ENCODE data around the gene EXOC3.

Gene EXOC3

DNA sequence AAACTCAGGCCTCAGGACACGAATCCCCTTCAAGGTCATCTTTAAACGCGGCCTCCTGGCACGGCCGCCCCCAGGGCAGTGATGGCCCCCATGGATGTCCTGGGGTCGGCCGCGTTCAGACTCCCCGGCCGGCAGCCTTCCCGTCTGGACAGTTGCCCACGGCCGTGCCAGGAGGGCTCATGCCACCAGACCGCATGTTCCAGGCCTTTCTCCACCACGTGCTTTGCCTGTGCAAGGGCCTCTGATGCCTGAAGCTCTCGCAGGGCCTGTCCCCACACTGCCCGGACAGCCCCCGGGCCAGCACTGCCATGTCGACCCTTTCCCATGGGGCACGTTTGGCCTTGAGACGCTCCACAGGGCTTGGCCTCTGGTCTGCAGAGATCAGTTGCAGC lies 46.7 kb downstream of the EXOC3 start:
- no peak for DNase-seq

DNA sequence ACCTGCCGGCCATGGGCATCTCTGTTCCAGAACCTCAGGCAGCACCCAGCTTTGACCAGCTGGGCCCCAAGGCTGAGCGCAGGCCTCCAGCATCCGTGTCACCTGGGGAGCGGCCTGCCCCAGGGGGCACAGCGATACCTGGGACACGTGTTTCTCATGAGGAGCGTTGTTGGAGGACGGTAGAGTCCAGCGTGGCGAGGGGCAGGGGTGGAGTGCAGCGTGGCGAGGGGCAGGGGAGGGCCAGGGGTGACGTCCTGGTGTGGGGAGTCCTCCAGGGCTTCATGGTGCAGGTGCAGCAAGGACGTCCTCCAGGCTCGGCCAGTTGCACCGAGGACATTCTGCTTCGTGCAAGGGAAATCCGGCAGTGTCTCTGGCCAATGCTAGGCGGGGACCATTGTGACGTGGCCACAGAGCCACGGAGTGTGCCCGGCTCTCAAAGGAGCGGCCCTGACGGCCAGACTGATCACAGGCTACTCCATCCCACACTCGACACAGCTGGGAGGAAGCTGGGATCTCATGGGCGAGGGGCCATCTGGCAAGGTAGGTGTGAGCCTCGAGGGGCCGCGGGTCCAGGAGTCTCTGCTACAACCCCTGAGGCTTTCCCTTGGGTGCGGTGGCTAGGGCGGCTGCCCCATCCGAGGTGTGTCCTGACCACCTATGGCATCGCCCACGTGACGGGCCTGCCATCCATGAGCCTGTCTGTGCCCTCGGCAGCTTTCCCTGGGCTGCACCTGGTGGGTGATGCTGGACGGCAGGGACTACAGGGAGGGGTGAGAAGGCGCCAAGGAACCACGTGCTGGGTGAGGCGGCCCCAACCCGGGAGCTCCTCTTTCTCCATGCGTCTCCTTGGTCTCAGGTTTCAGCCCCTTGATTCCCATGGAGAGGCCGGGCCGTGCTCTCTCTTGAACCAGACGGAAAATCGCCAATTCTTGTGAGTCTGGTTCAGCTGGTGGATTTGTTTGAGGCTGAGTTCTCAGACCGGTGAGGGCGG lies 47.4 kb downstream of the EXOC3 start:
- DNase-seq = no peak

DNA sequence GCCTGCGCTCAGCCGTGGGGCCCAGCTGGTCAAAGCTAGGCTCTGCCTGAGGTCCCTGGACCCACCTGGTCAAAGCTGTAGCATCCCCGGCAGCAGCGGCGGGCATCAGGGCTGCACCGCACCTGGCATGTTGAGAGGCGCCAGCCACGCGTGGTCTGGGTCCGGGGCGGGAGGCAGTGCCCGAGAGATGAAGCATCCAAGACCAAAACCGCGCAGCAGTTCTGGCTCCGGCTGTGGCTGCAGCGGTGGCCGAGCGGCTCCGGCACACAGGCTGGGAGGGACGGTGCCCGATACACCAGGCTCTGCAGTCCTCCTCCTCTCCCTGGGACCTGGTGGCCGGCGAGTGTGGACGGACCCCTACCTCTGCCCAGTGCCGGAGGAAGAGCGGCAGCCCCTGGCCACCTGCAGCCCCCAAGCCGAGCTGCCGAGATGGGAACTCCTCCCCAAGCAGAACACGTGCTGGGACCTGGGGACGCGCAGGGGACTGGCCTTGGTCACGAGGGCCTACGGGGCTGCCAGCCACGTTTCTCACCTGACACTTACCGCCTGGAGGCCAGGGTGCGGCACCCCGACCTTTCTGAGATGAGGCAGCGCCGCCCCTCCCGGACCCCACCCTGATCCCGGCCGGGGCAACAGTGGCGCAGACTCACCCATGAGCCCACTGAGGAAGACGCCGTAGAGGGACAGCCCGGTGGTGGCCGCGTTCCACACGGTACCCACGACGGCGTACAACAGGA lies 48.3 kb downstream of the EXOC3 start:
- DNase-seq = no peak

DNA sequence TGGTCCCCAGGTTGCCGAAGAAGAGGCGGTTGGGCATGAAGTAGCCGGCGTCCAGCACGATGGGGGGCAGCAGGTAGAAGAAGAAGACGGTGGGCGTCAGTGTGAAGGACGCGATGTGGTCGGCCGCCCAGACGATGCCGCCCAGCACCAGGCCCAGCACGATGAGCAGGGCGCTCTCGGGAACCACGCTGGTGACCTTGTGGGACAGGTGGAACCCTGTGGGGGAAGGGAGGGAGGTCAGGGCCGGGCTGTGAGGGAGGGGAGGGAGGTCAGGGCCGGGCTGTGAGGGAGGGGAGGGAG lies 48.8 kb downstream of the EXOC3 start:
- DNase-seq = no peak

DNA sequence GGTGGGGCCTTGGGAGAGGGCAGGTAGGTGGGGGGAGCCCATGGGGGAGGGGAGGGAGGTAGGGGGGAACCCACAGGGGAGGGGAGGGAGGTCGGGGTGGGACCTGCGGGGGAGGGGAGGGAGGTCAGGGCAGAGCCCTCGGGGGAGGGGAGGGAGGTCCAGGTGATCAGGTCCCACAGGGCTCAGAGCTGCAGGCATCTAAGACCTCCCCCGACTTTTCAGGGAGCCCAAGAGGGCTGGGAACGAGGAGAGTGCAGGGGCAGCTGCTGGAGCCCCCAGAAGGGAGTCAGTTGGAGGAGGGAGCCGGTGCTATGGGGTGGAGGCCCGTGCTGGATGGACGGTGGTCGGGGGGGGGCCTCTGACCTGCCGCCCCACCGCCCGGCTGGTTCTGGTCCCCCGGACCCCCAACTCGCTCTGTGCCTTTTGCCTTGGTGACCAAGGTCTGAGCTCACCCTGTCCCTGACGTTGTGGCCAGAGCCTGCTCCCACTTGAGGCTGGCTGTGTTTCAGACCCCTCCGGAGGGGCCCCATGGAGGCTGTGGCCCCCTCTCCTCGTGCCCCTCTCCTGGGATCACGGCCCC lies 49.4 kb downstream of the EXOC3 start:
- no peak for DNase-seq

DNA sequence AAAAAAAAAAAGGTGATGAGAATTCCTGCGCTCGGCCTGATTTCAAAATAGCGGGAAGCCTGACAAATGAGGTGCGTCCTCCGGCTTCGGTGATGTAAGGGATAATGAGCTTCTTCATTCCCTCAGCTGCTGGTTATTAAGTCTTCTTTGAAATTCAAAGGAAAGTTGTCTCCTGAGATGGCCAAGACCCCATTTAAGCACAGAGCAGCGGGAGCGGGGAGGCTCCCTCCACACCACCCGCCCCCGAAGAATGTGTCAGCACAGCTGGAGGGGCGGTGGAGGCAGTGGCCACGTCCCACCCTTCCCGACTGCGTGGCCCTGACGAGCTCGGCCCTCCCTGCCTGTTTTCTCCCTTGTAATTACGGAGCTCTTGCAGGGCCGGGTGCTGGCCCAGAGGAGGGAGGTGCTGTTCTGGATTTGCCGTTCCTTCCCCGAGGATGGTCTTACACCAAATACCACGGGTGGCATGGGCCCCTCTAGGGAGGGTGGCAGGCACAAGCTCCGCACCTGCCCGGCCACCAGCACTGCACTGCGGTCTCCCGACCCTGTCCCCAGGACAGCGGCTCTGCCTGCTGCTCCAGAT lies 50.2 kb downstream of the EXOC3 start:
- DNase-seq = peak; percentile 70

DNA sequence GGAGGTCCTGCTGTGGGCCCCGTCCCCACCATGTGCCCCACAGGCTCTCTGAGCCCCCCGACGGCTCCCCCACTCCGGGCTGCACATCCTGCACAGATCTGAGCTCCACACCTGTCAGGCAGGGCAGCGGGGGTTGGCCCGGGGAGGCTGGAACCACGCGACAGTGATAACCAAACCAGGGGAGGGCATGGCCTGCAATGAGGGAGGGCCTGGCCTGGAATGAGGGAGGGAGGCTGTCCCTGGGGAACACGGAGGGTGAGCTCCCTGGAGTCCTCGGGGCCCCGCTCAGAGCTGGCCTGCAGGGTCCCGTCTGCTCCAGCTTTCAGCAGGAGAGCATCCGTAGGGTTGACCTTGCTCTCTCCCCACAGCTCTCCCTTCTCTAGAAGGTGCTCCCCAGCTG lies 50.8 kb downstream of the EXOC3 start:
- no peak for DNase-seq

DNA sequence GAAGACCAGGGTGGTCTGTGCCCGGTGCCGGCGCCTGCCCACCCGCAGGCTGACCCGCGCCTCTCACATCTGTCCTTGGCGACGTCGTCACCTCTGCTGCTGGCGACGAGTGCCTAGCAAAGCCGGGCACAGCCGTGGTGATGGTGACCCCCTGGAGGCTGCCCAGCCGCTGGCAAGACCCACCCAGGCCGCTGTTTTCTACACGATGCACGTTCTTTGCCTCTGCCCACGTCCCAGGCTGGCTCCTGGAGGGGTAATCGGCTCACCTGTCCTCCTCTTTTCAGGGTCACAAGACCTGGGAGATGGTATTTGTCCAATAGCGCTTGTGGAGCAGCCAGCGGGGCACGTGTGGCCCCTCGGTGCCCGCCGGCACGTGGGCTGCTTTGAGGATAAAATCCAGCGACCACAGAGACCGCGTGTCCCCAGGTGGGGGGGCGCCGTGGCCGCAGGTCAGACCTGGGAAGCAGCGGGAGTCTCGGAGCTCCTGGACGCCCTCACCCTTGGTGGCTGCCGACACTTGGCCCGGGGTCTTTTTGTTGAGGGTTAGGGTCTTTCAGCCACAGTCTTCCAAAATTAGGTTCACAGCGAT lies 51.8 kb downstream of the EXOC3 start:
- no peak for DNase-seq

DNA sequence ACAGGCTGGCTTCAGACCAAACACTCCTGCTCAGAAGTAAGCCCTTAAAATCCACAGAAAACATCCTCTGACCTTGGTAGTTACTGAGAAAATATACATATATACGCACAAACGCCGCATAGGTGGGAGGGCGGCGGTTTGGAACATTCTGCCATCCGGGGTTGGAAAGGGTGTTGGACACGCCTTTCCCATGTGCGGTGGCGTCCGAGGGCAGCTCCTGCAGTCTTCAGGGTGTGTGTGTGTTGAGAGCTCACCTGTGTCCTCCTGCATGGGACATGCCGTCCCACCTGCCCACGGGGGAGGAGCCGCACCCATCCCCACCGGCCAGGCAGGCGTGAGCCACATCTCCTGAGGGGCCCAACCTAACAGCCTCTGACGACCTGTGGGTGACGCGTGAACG lies 53.1 kb downstream of the EXOC3 start:
- DNase-seq = no peak

DNA sequence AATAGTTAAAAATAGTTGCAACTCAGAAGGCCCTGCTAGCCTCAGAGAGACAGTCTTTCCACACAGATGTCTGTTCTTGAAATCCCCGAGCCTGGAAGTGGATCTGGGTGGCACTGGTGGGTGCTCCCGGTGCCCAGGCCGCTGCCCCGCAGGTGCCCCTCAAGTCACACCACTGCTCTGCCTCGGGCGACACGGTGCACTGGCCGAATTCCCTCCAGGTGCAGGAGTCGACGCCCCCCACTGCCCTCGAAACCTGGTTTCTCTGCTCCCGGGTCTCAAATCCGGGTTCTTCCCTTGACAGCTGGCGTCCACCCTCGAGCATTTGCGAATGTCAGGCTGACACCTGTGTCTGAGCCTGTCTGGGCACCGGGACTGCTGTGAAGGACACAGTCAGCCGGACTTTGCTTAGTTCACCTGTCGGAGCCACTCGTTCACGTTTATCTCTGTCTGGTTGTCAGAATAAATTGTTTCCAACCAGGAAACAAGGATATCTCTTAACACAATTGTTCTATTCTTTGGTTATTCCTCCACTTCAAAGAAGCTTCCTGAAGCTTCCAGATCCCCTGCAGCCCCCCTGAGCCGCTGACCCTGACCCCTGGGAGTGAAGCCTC lies 54.2 kb downstream of the EXOC3 start:
- DNase-seq = no peak

DNA sequence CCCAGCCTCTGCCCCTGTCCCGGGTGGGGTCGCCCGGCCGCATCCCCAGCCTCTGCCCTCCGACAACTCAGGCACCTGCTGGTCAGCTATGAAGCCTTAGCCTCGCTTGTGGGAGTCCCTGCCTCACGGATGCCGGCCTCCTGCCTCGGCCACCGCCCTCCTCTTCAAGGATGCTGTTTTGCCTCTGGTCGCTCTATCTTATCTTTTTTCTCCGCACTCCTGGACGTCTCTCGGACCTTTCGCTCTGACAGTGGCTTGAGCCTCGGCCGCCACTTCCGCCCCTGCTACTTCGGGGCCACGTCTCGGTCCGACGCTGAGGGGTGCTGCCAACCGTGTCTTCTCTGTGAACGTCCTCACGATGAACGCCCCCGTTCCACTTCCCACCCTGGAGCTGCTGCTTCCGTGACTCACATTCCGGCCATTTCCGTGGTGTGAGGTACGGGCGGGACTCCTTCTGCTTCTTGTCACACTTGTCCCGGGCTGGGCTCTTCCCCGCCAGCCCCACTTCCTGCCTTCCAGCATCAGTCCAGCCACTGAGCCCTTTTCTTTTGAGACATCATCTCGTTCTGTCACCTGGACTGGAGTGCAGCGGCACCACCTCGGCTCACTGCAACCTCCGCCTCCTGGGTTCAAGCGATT lies 55.0 kb downstream of the EXOC3 start:
- DNase-seq = no peak

DNA sequence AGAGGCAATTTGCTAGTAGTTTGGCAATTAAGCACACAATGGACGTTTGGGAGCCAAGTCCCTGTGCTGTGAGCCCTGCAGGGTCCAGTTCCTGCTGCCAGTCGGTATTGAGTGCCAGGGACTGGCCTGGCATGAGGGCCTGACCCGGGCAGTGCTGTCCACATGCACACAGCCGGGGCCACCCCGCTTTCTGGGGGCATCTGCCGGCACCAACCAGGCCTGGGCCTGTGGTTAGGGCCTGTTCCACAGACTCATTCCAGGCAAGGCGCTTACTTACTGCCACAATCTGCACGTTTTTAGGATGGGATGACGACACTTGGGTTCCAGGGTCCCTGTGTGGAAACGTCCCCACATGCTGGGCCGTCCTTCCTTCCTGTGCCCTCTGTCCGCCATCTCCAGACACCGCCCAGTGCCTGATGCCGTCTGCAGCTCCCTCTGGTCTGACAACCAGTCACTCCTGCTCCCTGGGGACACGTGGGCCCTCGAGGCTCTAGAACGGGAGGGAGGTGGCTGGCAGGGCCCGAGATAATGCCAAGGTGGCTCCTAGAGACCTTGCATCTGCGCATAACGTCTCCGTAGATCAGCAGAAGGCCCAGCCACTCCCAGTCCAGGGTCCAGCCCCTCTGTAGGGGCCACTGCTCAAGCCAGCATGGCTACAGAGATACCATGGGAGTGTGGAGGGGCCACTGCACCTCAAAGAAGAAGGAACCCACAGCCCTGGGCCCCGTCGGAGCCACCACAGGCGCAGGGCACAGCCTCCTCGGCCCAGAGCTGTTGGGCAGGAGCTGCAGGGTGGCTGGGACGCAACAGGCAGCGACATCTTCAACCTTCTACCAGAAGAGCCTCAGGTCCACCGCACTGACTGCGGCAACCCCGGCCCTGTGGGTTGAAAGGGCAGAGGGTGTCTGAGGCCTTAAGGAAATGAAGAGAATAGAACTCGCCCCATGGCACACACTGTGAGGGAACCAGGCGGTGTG lies 56.5 kb downstream of the EXOC3 start:
- no peak for DNase-seq

DNA sequence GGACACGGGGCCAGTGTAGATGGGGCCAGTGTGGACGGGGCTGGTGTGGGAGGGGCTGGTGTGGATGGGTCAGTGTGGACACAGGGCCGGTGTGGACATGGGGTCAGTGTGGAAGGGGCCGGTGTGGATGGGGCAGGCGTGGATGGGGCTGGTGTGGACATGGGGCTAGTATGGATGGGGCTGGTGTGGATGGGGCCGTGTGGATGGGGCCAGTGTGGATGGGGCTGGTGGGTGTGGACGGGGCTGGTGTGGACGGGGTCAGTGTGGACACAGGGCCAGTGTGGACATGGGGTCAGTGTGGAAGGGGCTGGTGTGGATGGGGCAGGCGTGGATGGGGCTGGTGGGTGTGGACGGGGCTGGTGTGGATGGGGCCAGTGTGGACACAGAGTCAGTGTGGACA lies 57.5 kb downstream of the EXOC3 start:
- no peak for DNase-seq

DNA sequence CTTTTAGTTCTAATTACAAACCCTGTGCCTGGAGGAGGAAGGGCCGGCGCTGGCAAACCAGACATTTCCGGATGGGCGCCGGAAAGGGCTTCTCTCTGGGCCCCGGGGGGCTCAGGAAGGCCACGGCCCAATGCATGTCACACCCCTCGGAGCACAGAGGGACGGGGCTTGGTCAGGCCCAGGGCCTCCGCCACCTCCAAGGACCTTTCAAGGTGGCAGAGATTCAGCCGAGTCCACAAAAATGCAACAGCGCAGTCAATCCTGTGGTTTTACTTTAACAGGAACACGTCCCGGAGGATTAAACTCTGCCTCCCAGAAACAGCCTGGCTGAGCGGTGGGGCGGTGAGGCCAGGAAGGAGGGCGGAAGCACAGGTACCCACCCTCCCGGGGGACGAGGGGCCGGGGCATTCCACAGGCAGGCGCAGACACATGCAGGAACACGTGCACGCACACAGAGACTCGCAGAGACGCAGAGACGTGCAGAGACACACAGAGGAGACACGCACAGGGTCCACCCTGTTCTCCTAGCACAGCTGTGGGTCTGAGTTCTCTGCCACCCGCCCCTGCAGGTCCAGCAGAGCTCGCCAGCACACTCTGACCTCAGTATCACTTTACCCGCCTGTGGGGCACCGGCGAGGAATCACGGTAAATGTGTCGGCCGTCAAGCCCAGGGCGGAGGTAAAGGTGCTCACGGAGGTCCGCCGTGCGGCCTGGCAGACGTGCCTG lies 58.3 kb downstream of the EXOC3 start:
- no peak for DNase-seq

DNA sequence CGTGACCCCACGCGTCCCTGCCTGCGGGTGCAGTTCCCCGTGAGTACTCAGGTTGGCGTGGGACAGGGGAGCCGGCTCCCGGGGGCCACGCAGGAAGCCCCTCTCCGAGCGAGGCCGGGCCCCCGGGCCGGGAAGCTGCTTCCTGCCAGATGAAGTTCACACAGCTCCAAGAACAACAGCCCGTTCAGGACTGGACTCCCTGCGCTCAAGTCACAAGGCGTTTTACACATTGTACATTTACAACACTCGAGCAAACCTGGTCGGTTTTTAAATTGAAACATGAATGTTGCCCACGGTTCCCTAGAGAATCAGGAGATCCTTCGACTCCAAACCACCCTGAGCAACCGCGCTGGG lies 58.8 kb downstream of the EXOC3 start:
- no peak for DNase-seq

DNA sequence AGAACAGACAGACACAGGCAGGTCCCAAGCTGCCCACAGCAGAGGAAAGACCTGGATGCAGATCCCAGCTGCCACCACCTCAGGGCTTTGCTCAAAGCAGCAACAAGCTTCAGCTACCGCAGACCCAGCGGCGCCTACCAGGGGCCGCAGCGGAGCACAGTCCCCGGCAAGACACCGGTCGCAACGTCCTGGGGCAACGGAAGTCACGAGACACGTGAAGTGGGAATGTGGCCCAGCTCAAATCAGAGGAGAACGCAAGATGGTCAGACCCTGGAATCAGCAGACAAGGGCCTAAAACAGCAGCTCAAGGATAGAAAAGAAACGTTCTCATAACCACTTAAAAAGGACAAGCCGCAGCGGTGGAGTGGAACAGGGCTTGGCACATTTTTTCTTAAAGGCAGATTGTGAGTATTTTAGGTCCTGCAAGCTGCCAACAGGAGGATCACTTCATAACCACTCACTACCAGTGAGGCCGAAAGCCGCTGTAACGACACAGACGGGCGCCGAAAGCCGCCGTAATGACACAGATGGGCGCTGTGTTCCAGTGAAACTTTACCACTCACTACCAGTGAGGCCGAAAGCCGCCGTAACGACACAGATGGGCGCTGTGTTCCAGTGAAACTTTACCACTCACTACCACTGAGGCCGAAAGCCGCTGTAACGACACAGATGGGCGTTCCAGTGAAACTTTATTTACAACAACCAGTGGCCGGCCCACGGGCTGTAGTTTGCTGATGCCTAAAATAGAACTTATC lies 59.5 kb downstream of the EXOC3 start:
- DNase-seq = no peak

DNA sequence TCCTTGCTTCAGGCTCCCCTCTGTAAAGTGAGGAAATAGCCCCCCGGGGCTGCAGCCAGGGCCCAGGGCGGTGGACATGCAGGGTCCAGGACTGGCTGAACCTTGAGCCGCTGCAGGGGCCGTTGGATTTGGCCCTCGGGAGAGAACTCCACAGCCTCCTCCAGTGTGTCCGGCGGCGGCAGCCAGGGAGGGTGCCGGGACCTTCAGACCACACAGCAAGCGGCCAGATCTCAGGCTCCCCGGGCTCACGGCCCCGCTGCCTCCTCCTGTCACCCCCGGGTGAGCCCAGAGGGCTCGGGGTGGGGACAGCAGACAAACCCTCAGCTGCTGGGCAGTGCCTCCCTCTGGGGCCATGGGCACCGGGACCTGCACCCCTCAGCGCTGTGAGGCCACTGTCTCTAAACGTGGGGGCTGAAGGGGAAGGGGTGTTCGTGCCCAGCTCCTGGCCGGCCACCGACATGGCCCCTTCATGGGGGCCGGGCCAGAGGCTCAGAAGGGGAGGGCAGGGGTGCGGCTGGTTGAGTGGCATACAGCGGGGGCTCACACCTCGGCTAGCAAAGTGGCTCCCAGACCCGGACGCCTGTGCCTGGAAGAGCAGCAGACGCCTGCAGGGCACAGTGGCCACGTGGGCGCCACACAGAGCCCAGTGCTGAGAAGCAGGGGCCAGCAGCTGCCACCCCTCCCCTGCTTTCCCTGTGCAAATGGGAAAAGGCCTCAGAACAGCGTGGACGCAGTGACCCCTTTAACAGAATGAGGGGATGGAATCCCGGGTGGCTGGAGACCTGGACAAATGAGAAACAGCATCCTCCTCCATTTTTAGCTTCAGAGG lies 61.6 kb downstream of the EXOC3 start:
- DNase-seq = peak; percentile 56

DNA sequence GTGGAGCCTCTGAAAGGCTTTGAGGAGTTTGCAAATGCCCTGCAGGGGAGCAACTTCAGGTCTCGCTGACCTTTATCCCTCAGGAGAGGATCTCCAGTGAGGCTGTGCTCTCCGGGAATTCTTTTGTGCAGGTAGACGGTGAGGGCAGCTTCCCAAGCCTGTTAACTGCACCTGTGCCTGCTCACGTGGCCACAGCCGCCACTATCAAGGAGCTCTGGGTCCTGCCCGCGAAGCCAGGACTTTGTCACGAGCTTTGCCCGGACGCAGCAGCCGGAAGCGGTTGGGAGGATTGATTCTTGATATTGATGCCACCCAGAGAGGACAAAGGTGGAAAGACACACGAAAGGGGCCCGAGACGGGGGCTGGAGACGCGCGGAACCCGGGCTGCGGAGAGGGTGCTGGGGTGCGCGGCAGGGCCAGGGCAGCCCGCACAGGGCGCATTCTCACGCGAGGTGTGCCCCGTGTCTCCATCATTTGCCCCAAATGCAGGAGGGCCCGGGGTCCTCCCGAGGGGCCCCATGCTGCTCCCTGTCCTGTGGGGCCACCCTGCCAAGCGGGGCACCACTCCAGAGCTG lies 63.1 kb downstream of the EXOC3 start:
- no peak for DNase-seq
